NB4 (cell line): Measurements from ENCODE around the gene NRN1L.

Experiments
- CTCF ChIP-seq: IDR thresholded peaks from one replicate; pipeline ENCODE4 v1.5.1; 2012; ENCODE audit warnings: low read depth, low read length
- MAX ChIP-seq: IDR thresholded peaks from 2 replicates; pipeline ENCODE4 v1.6.1; 2011; ENCODE audit warnings: low read depth, low read length
- MYC ChIP-seq: IDR thresholded peaks from 2 replicates; pipeline ENCODE4 v1.6.1; 2011; ENCODE audit warnings: low read depth, low read length
- POLR2A ChIP-seq: IDR thresholded peaks from 2 replicates; pipeline ENCODE4 v1.6.1; 2011; ENCODE audit warnings: mild to moderate bottlenecking; ENCODE audit not compliant: insufficient read length; ENCODE audit errors: extremely low read depth

GRCh38 chr16:67882374-67883145 is 2.1 kb upstream of the NRN1L start:
- TF ChIP-seq CTCF, result no peak
- no peak for TF ChIP-seq POLR2A
- no peak for TF ChIP-seq MAX
- no peak for TF ChIP-seq MYC
